PC-9 (cell line): ENCODE measurements around the gene ASB1. TPM values are rescaled to one million over a fixed set of nuclear protein-coding genes. Genes with fewer than 3 reads are reported as not detected.

ENCODE experiments used
- BruUV-seq: library from RNA; stranded (reverse); fragments of 400-500 nt; replicated peaks from 2 replicates; lab custom pipeline; 2021; lab: Mats Ljungman, UMichigan
- CTCF ChIA-PET: fragments of 300-600 bp; sonication (Branson Sonifier 250); formaldehyde crosslinking; loops from one replicate; lab custom pipeline; 2022; ENCODE audit warnings: antibody characterized with exemption; lab: Charles Lee
- POLR2A ChIA-PET: fragments of 300-600 bp; sonication (Branson Sonifier 250); formaldehyde crosslinking; loops from one replicate; lab custom pipeline; 2022; ENCODE audit warnings: antibody characterized with exemption; ENCODE audit not compliant: unreplicated experiment; lab: Charles Lee
- DNase-seq, 2 experiments: peaks; one replicate each; pipeline versions ENCODE4 v3.0.0 to v3.0.0-alpha.2; 2015 to 2022; ENCODE audit warnings: mixed read lengths in 1 of 2
- H2AFZ ChIP-seq: fragments of 200-600 bp; sonication (generic); 2 replicates; pipeline ENCODE4 v1.8.1; 2017; ENCODE audit warnings: antibody characterized with exemption
- H3F3A ChIP-seq: fragments of 200-600 bp; sonication (generic); 2 replicates; pipeline ENCODE4 v1.8.1; 2017; ENCODE audit warnings: antibody characterized with exemption, mild to moderate bottlenecking, low read depth; ENCODE audit not compliant: insufficient read depth
- H3K27ac ChIP-seq: fragments of 200-600 bp; sonication (generic); 2 replicates; pipeline ENCODE4 v1.6.1; 2016; ENCODE audit warnings: mixed run types
- H3K27me3 ChIP-seq: fragments of 200-600 bp; sonication (generic); 2 replicates; pipeline ENCODE4 v1.6.1; 2016; ENCODE audit warnings: low read depth, mixed run types; ENCODE audit not compliant: insufficient read depth
- H3K36me3 ChIP-seq: fragments of 200-600 bp; sonication (generic); 2 replicates; pipeline ENCODE4 v1.6.1; 2016; ENCODE audit warnings: low read depth, mixed run types
- H3K4me1 ChIP-seq: fragments of 200-600 bp; sonication (generic); replicated peaks from 2 replicates; pipeline ENCODE4 v1.6.1; 2016; ENCODE audit warnings: mixed run types; ENCODE audit not compliant: insufficient read depth
- H3K4me2 ChIP-seq: fragments of 200-600 bp; sonication (generic); 2 replicates; pipeline ENCODE4 v1.6.1; 2017; ENCODE audit warnings: mixed run types
- H3K4me3 ChIP-seq: fragments of 200-600 bp; sonication (generic); 2 replicates; pipeline ENCODE4 v1.6.1; 2016; ENCODE audit warnings: mixed run types
- H3K79me2 ChIP-seq: fragments of 200-600 bp; sonication (generic); 2 replicates; pipeline ENCODE4 v1.6.1; 2017; ENCODE audit warnings: low read depth, mixed run types
- H3K9me2 ChIP-seq: fragments of 200-600 bp; sonication (generic); 2 replicates; pipeline ENCODE4 v1.8.1; 2017; ENCODE audit warnings: mild to moderate bottlenecking; ENCODE audit not compliant: insufficient read depth
- H3K9me3 ChIP-seq: fragments of 200-600 bp; sonication (generic); 2 replicates; pipeline ENCODE4 v1.8.1; 2016; ENCODE audit warnings: low read depth; ENCODE audit not compliant: insufficient read depth
- H4K20me1 ChIP-seq: fragments of 200-600 bp; sonication (generic); 2 replicates; pipeline ENCODE4 v1.8.1; 2017; ENCODE audit not compliant: insufficient read depth
- CTCF ChIP-seq: fragments of 200-600 bp; sonication (generic); conservative IDR thresholded peaks from 2 replicates; pipeline ENCODE4 v1.6.1; 2017; ENCODE audit warnings: mixed run types, antibody characterized with exemption, mild to moderate bottlenecking, moderate library complexity
- EZH2 ChIP-seq: fragments of 200-600 bp; sonication (generic); IDR thresholded peaks from 2 replicates; pipeline ENCODE4 v1.8.0; 2017; ENCODE audit warnings: antibody characterized with exemption, low read depth
- intact Hi-C: fragments of 100-400 bp; cut with micrococcal nuclease; formaldehyde crosslinking; loops from one replicate; pipeline ENCODE4 v1.10.0; 2022; ENCODE audit not compliant: unreplicated experiment
- total RNA-seq: library from RNA; stranded (reverse); gene quantifications from 2 replicates; pipeline ENCODE4 v1.2.3, GENCODE V29; 2021

ASB1 gene
- total RNA-seq, 1 experiment from 2014 or later: 56.7 TPM

GRCh38 chr2:238428866-238429265, 2.1 kb downstream of the ASB1 start:
- intact Hi-C loops: loop anchor here (5.0 kb wide), 2 partner anchors 47 to 72 kb away; no protein-coding TSS in a partner anchor
- Histone ChIP-seq H3F3A (peaks cover 10% of the 10 kb centered on the region; the same call in 1 of the 2 replicates), H2AFZ (no peak overlapping the region), H3K4me2 (peak overlapping the region; percentile 98), H3K4me1 (peaks cover 17% of the 10 kb centered on the region), H4K20me1 (peaks cover 23% of the 10 kb centered on the region; the same call in 1 of the 2 replicates), H3K9me2 (no peaks in the 10 kb centered on the region), H3K27ac (no peak overlapping the region), H3K79me2 (peaks cover 60% of the 10 kb centered on the region), H3K36me3 (peaks cover 8% of the 10 kb centered on the region; the same call in 1 of the 2 replicates), H3K27me3 (no peaks in the 10 kb centered on the region), H3K9me3 (no peaks in the 10 kb centered on the region), H3K4me3 (no peak overlapping the region)
- CTCF ChIA-PET: no interaction called here
- TF ChIP-seq CTCF (no peak), EZH2 (no peak)
- no TSS peak for BruUV-seq
- DNase-seq: no peak
- POLR2A ChIA-PET: no interaction called here

GRCh38 chr2:238430781-238431180, 4.1 kb downstream of the ASB1 start:
- H3K9me3 ChIP-seq: no peaks in the 10 kb centered on the region
- H3K27ac ChIP-seq: no peak overlapping the region
- DNase-seq: no peak
- peaks cover 17% of the 10 kb centered on the region for H3K4me1 ChIP-seq
- TF ChIP-seq EZH2: no peak
- TF ChIP-seq CTCF: no peak
- H3K36me3 ChIP-seq: peaks cover 8% of the 10 kb centered on the region; the same call in 1 of the 2 replicates
- ChIA-PET CTCF (no interaction called here), POLR2A (interaction anchor here (0.6 kb wide), 2 partner anchors 122 to 192 kb away, joined by 3 to 6 read pairs; no protein-coding TSS in a partner anchor)
- peaks cover 60% of the 10 kb centered on the region for H3K79me2 ChIP-seq
- H3K27me3 ChIP-seq: no peaks in the 10 kb centered on the region
- H4K20me1 ChIP-seq: peaks cover 23% of the 10 kb centered on the region; the same call in 1 of the 2 replicates
- no peak overlapping the region for H2AFZ ChIP-seq
- H3F3A ChIP-seq: peaks cover 7% of the 10 kb centered on the region; the same call in 1 of the 2 replicates
- no peak overlapping the region for H3K4me3 ChIP-seq
- H3K9me2 ChIP-seq: no peaks in the 10 kb centered on the region
- BruUV-seq: no TSS peak
- H3K4me2 ChIP-seq: no peak overlapping the region
- intact Hi-C loops: no loop called here

GRCh38 chr2:238431456-238431855, 4.7 kb downstream of the ASB1 start:
- ChIA-PET POLR2A (interaction anchor here (0.6 to 0.8 kb wide), 3 partner anchors 123 to 191 kb away, joined by 3 to 7 read pairs (median 6); no protein-coding TSS in a partner anchor), CTCF (interaction anchor here (0.7 kb wide), 1 partner anchor 84 kb away, joined by 3 read pairs; no protein-coding TSS in a partner anchor)
- Histone ChIP-seq H3K36me3 (peaks cover 9% of the 10 kb centered on the region), H3K9me3 (no peaks in the 10 kb centered on the region), H3K4me2 (no peak overlapping the region), H3K79me2 (peaks cover 60% of the 10 kb centered on the region), H3K4me3 (no peak overlapping the region), H3F3A (no peaks in the 10 kb centered on the region; the same call in 1 of the 2 replicates), H4K20me1 (peaks cover 24% of the 10 kb centered on the region; the same call in 1 of the 2 replicates), H3K27ac (no peak overlapping the region), H3K27me3 (no peaks in the 10 kb centered on the region), H3K9me2 (no peaks in the 10 kb centered on the region), H3K4me1 (peaks cover 13% of the 10 kb centered on the region), H2AFZ (no peak overlapping the region)
- DNase-seq: no peak
- intact Hi-C loops: no loop called here
- TF ChIP-seq CTCF (no peak), EZH2 (no peak)
- no TSS peak for BruUV-seq
